ENCODE results near the gene KANSL1. TPM values are rescaled to one million over a fixed set of nuclear protein-coding genes. Genes with fewer than 3 reads are reported as not detected.

The KANSL1 gene
- total RNA-seq, 1 experiment from 2014 or later = 55.5 TPM

GRCh38 chr17:46043606-46044005 is 149.6 kb downstream of the KANSL1 start:
- DNase-seq (ENCODE audit: low read depth, low spot score) = no peak
- ChIA-PET CTCF (interaction anchor here (0.6 to 1.4 kb wide), 4 partner anchors 9 to 148 kb away, joined by 3 to 14 read pairs (median 4); no protein-coding TSS in a partner anchor), POLR2A (no interaction called here)
- BruUV-seq (replicated peaks) = no TSS peak
- TF ChIP-seq REST (IDR thresholded peaks at IDR 0.05; ENCODE audit: insufficient read depth in 1 of 2, low read depth in 2 of 2, low read length in 1 of 2) (no peak), CTCF (IDR thresholded peaks at IDR 0.05) (no peak), TCF7L2 (IDR thresholded peaks at IDR 0.05; ENCODE audit: low read depth, low read length) (no peak), SIN3A (IDR thresholded peaks at IDR 0.05; ENCODE audit: borderline replicate concordance, insufficient read depth, low read depth, low read length) (no peak), POLR2AphosphoS5 (IDR thresholded peaks at IDR 0.05; ENCODE audit: low read depth, low read length) (no peak)
- ATAC-seq = no peak
- Histone ChIP-seq H3K4me3 (ENCODE audit: low read depth in 2 of 2, low read length in 2 of 2) (no peak overlapping the region), H3K9me3 (ENCODE audit: control insufficient read depth, insufficient read depth, low read depth, low read length) (no peaks in the 10 kb centered on the region), H3K4me1 (ENCODE audit: control insufficient read depth, insufficient read depth, low read length) (no peaks in the 10 kb centered on the region; the same call in 1 of the 2 replicates), H3K27ac (ENCODE audit: low read length) (no peak overlapping the region), H3K27me3 (ENCODE audit: control insufficient read depth, insufficient read depth, low read length) (no peaks in the 10 kb centered on the region), H3K36me3 (ENCODE audit: control insufficient read depth, insufficient read depth, low read length) (peaks cover 18% of the 10 kb centered on the region)
- in situ Hi-C loops (cut with HindIII; ENCODE audit: low pct_unique_long_range_greater_than_20kb, low sequenced_read_pairs) = no loop called here
- intact Hi-C loops (cut with micrococcal nuclease; ENCODE audit: unreplicated experiment) = loop anchor here (10.0 kb wide), 1 partner anchor 151 kb away; the partner anchor contains the start of gene KANSL1

- no TSS peak for BruUV-seq (replicated peaks)
- Histone ChIP-seq H3K9me3 (ENCODE audit: control insufficient read depth, insufficient read depth, low read depth, low read length) (no peaks in the 10 kb centered on the region), H3K27me3 (ENCODE audit: control insufficient read depth, insufficient read depth, low read length) (no peaks in the 10 kb centered on the region), H3K36me3 (ENCODE audit: control insufficient read depth, insufficient read depth, low read length) (peaks cover 21% of the 10 kb centered on the region), H3K27ac (ENCODE audit: low read length) (no peak overlapping the region), H3K4me3 (ENCODE audit: low read depth in 2 of 2, low read length in 2 of 2) (no peak overlapping the region), H3K4me1 (ENCODE audit: control insufficient read depth, insufficient read depth, low read length) (no peaks in the 10 kb centered on the region; the same call in 1 of the 2 replicates)
- intact Hi-C loops (cut with micrococcal nuclease; ENCODE audit: unreplicated experiment) = loop anchor here (10.0 kb wide), 1 partner anchor 152 kb away; the partner anchor contains the start of gene KANSL1
- in situ Hi-C loops (cut with HindIII; ENCODE audit: low pct_unique_long_range_greater_than_20kb, low sequenced_read_pairs) = no loop called here
- ChIA-PET CTCF (no interaction called here), POLR2A (no interaction called here)
- DNase-seq (ENCODE audit: low read depth, low spot score) = no peak
- TF ChIP-seq CTCF (IDR thresholded peaks at IDR 0.05) (no peak), POLR2AphosphoS5 (IDR thresholded peaks at IDR 0.05; ENCODE audit: low read depth, low read length) (no peak), REST (IDR thresholded peaks at IDR 0.05; ENCODE audit: insufficient read depth in 1 of 2, low read depth in 2 of 2, low read length in 1 of 2) (no peak), SIN3A (IDR thresholded peaks at IDR 0.05; ENCODE audit: borderline replicate concordance, insufficient read depth, low read depth, low read length) (no peak), TCF7L2 (IDR thresholded peaks at IDR 0.05; ENCODE audit: low read depth, low read length) (no peak)
- no peak for ATAC-seq
Measured at GRCh38 chr17:46042925-46043324, 150.3 kb downstream of the KANSL1 start.
